GM18526 (cell line): ENCODE measurements around the gene RRP7A.

Experiments
- POLR2A ChIP-seq: IDR thresholded peaks from 3 replicates; pipeline ENCODE4 v1.6.1; 2011; ENCODE audit not compliant: insufficient read length; ENCODE audit errors: extremely low read depth

RRP7A gene

GRCh38 chr22:42519525-42520401 is at the start of gene RRP7A:
Gene RRP7A, minus strand, starts transcription at chr22:42519796. Its CDS starts 10 bp downstream, at chr22:42519786.
- TF ChIP-seq POLR2A = peak; percentile 83

- TF ChIP-seq POLR2A = no peak
These were observed 46.4 kb upstream of the RRP7A start for GRCh38 chr22:42565956-42566355.

GRCh38 chr22:42564699-42565098 is 45.1 kb upstream of the RRP7A start:
- no peak for TF ChIP-seq POLR2A

- no peak for TF ChIP-seq POLR2A
These were observed 43.1 kb upstream of the RRP7A start for GRCh38 chr22:42562684-42563083.

- TF ChIP-seq POLR2A = no peak
These were observed 42.7 kb upstream of the RRP7A start for GRCh38 chr22:42562279-42562678.

- TF ChIP-seq POLR2A = no peak
These were observed 42.3 kb upstream of the RRP7A start for GRCh38 chr22:42561856-42562255.

- TF ChIP-seq POLR2A = no peak
These were observed 41.2 kb upstream of the RRP7A start for GRCh38 chr22:42560781-42561180.

GRCh38 chr22:42560381-42560780 is 40.8 kb upstream of the RRP7A start:
- no peak for TF ChIP-seq POLR2A

GRCh38 chr22:42553475-42554361 is 34.1 kb upstream of the RRP7A start, which contains the start of gene SERHL2:
Gene SERHL2, plus strand, starts transcription at chr22:42553956. Its CDS starts 65 bp downstream, at chr22:42554021.
- TF ChIP-seq POLR2A = no peak

- TF ChIP-seq POLR2A = no peak
These were observed 29.9 kb upstream of the RRP7A start for GRCh38 chr22:42549331-42550060.

- TF ChIP-seq POLR2A = no peak
These were observed 29.2 kb upstream of the RRP7A start for GRCh38 chr22:42548597-42549330.

GRCh38 chr22:42547562-42547961 is 28.0 kb upstream of the RRP7A start:
- no peak for TF ChIP-seq POLR2A

- no peak for TF ChIP-seq POLR2A
These were observed 25.1 kb upstream of the RRP7A start for GRCh38 chr22:42544686-42545085.

- TF ChIP-seq POLR2A = no peak
These were observed 16.6 kb upstream of the RRP7A start for GRCh38 chr22:42536166-42536565.

GRCh38 chr22:42533638-42533977 is 14.0 kb upstream of the RRP7A start:
- TF ChIP-seq POLR2A = peak; percentile 29
